GM23338 (cell line): ENCODE data around the gene CACNA1G. TPM values are rescaled to one million over a fixed set of nuclear protein-coding genes. Genes with fewer than 3 reads are reported as not detected.

Source experiments
- ATAC-seq: fragments of 200-7000 bp; cut with Tn5 transposase; 3 replicates; pipeline ENCODE4 v1.9.1; 2020
- DNase-seq: peaks from one replicate; pipeline ENCODE4 v3.0.0-alpha.2; 2015; ENCODE audit warnings: low spot score
- H2AFZ ChIP-seq: fragments of 200-600 bp; sonication (generic); 2 replicates; pipeline ENCODE4 v1.8.0; 2016; ENCODE audit warnings: antibody characterized with exemption, mild to moderate bottlenecking, moderate library complexity
- H3F3A ChIP-seq: fragments of 200-600 bp; sonication (generic); replicated peaks from 2 replicates; pipeline ENCODE4 v1.8.0; 2017; ENCODE audit warnings: antibody characterized with exemption, mixed run types, low read depth
- H3K27ac ChIP-seq: fragments of 200-600 bp; sonication (generic); 2 replicates; pipeline ENCODE4 v1.6.1; 2016; ENCODE audit warnings: low read depth
- H3K27me3 ChIP-seq: fragments of 200-600 bp; sonication (generic); 2 replicates; pipeline ENCODE4 v1.8.0; 2016; ENCODE audit warnings: mild to moderate bottlenecking, mixed run types, moderate library complexity; ENCODE audit not compliant: insufficient read depth
- H3K36me3 ChIP-seq: fragments of 200-600 bp; sonication (generic); 2 replicates; pipeline ENCODE4 v1.8.0; 2016; ENCODE audit warnings: mild to moderate bottlenecking; ENCODE audit not compliant: insufficient read depth
- H3K4me1 ChIP-seq: fragments of 200-600 bp; sonication (generic); 2 replicates; pipeline ENCODE4 v1.8.0; 2016; ENCODE audit warnings: mild to moderate bottlenecking, moderate library complexity; ENCODE audit not compliant: insufficient read depth
- H3K4me2 ChIP-seq: fragments of 200-600 bp; sonication (generic); 2 replicates; pipeline ENCODE4 v1.7.1; 2017; ENCODE audit warnings: mixed run types
- H3K4me3 ChIP-seq: fragments of 200-600 bp; sonication (generic); 2 replicates; pipeline ENCODE4 v1.6.1; 2016; ENCODE audit warnings: mixed run types
- H3K79me2 ChIP-seq: fragments of 200-600 bp; sonication (generic); replicated peaks from 2 replicates; pipeline ENCODE4 v1.8.0; 2017; ENCODE audit warnings: mild to moderate bottlenecking; ENCODE audit not compliant: insufficient read depth
- H3K9me2 ChIP-seq: fragments of 200-600 bp; sonication (generic); 2 replicates; pipeline ENCODE4 v1.8.0; 2017; ENCODE audit not compliant: insufficient read depth
- H4K20me1 ChIP-seq: fragments of 200-600 bp; sonication (generic); replicated peaks from 2 replicates; pipeline ENCODE4 v1.8.0; 2017; ENCODE audit warnings: mild to moderate bottlenecking; ENCODE audit not compliant: insufficient read depth
- H3K27ac Mint-ChIP-seq: 2 replicates; pipeline ENCODE4 v1.8.0; 2020; ENCODE audit warnings: inconsistent platforms, mild to moderate bottlenecking, moderate library complexity, mixed read lengths
- H3K27me3 Mint-ChIP-seq: 3 replicates; pipeline ENCODE4 v1.8.0; 2022; ENCODE audit warnings: low read depth, mild to moderate bottlenecking, moderate library complexity, mixed read lengths, inconsistent platforms; ENCODE audit not compliant: insufficient read depth, poor library complexity
- H3K36me3 Mint-ChIP-seq: 3 replicates; pipeline ENCODE4 v1.8.0; 2021; ENCODE audit warnings: low read depth, mild to moderate bottlenecking, inconsistent platforms, moderate library complexity, mixed read lengths
- H3K4me1 Mint-ChIP-seq: 3 replicates; pipeline ENCODE4 v1.8.0; 2020; ENCODE audit warnings: mild to moderate bottlenecking, inconsistent platforms, mixed read lengths
- H3K4me3 Mint-ChIP-seq: 3 replicates; pipeline ENCODE4 v1.8.0; 2021; ENCODE audit warnings: moderate library complexity, mild to moderate bottlenecking, inconsistent platforms, mixed read lengths
- H3K9me3 Mint-ChIP-seq: 3 replicates; pipeline ENCODE4 v1.8.0; 2020; ENCODE audit warnings: moderate library complexity, mild to moderate bottlenecking, inconsistent platforms, mixed read lengths
- CREB1 ChIP-seq: fragments of 250-450 bp; sonication (Bioruptor Pico); IDR thresholded peaks from 2 replicates; pipeline ENCODE4 v1.5.0; 2020; ENCODE audit warnings: low read depth, mild to moderate bottlenecking, moderate library complexity
- EZH2 ChIP-seq: fragments of 200-600 bp; sonication (generic); IDR thresholded peaks from one replicate; pipeline ENCODE4 v1.8.0; 2017; ENCODE audit warnings: antibody characterized with exemption, mild to moderate bottlenecking, low read depth; ENCODE audit not compliant: unreplicated experiment
- EZH2phosphoT487 ChIP-seq: fragments of 200-600 bp; sonication (generic); IDR thresholded peaks from one replicate; pipeline ENCODE4 v1.8.1; 2018; ENCODE audit warnings: antibody characterized with exemption; ENCODE audit not compliant: unreplicated experiment
- JUNB ChIP-seq: IDR thresholded peaks from one replicate; pipeline ENCODE4 v1.6.1; 2016; ENCODE audit warnings: antibody characterized with exemption; ENCODE audit not compliant: unreplicated experiment
- NANOG ChIP-seq: IDR thresholded peaks from 2 replicates; pipeline ENCODE4 v1.6.1; 2016; ENCODE audit warnings: antibody characterized with exemption, borderline replicate concordance
- POLR2AphosphoS5 ChIP-seq: IDR thresholded peaks from 2 replicates; pipeline ENCODE4 v1.6.1; 2016; ENCODE audit warnings: antibody characterized with exemption, low read depth
- STAT1 ChIP-seq: IDR thresholded peaks from one replicate; pipeline ENCODE4 v1.6.1; 2016; ENCODE audit warnings: antibody characterized with exemption; ENCODE audit not compliant: unreplicated experiment
- ZNF114 ChIP-seq: fragments of 250-450 bp; sonication (Bioruptor Pico); IDR thresholded peaks from 2 replicates; pipeline ENCODE4 v1.5.0; 2020; ENCODE audit warnings: mild to moderate bottlenecking, moderate library complexity
- ZNF331 ChIP-seq: fragments of 250-450 bp; sonication (Bioruptor Pico); IDR thresholded peaks from 2 replicates; pipeline ENCODE4 v1.5.0; 2020; ENCODE audit warnings: low read depth, mild to moderate bottlenecking, moderate library complexity
- polyA plus RNA-seq: library from polyadenylated mRNA; unstranded; fragments of >200 nt; fragmentation: Nextera tagmentation; extraction: Ambion mirVana; gene quantifications from 2 replicates; pipeline ENCODE4 v1.2.1, GENCODE V29; 2016
- total RNA-seq: library from RNA; depleted of rRNA; stranded (reverse); fragments of >200 nt; shearing (Covaris generic); gene quantifications from 2 replicates; pipeline ENCODE4 v1.2.3, GENCODE V29; 2014
- TF ChIP-seq, protein P1 (sequence below): IDR thresholded peaks from one replicate; pipeline ENCODE4 v1.6.1; 2018; ENCODE audit warnings: antibody characterized with exemption; ENCODE audit not compliant: unreplicated experiment
- TF ChIP-seq, protein P2 (sequence below): IDR thresholded peaks from 2 replicates; pipeline ENCODE4 v1.6.1; 2016; ENCODE audit warnings: antibody characterized with exemption
- TF ChIP-seq, protein P3 (sequence below): fragments of 250-450 bp; sonication (Bioruptor Pico); IDR thresholded peaks from 2 replicates; pipeline ENCODE4 v1.5.0; 2020; ENCODE audit warnings: mild to moderate bottlenecking, moderate library complexity
- TF ChIP-seq, protein P4 (sequence below), 2 experiments: fragments of 200-600 bp in 1 of 2; sonication (generic) in 1 of 2; conservative IDR thresholded peaks; 2 replicates each; pipeline versions ENCODE4 v1.5.1 to v1.6.1; 2016 to 2017; ENCODE audit warnings: antibody characterized with exemption in 2 of 2, low read depth in 2 of 2, mild to moderate bottlenecking in 2 of 2, moderate library complexity in 1 of 2

The CACNA1G gene
- total and polyA plus RNA-seq, 2 experiments from 2014 or later = 1.4 to 5.1 TPM

DNA sequence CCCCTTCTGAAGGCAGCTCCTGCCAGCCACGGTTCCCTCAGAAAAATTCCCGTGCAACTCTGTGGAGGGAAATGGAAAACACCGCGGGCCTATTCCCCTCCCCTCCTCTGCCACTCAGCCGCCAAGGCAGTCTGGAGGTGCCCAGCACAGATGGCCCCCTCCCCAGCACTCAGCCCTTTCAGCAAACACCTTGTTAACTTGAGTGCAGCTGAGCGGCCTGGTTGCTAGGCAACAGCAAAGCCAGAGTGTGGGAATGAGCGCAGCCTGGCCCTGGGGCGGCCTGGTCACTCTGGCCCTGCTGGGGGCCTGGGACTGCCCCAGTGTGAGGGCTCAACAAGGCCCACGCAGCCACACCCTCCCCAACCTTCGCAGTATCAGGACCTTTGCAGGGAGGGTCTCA, 32.8 kb downstream of the CACNA1G start:
- no peaks in the 10 kb centered on the region for H3K79me2 ChIP-seq
- no peak overlapping the region for H3K27ac ChIP-seq
- Mint-ChIP-seq H3K27ac (no peak overlapping the region), H3K4me3 (no peak overlapping the region), H3K36me3 (no peaks in the 10 kb centered on the region), H3K4me1 (peaks cover 19% of the 10 kb centered on the region), H3K9me3 (no peaks in the 10 kb centered on the region; the same call in 2 of the 3 replicates), H3K27me3 (peaks cover 28% of the 10 kb centered on the region)
- H4K20me1 ChIP-seq = no peaks in the 10 kb centered on the region
- peaks cover 6% of the 10 kb centered on the region; the same call in 1 of the 2 replicates for H3K4me1 ChIP-seq
- no peaks in the 10 kb centered on the region for H3K27me3 ChIP-seq
- H3K36me3 ChIP-seq = no peaks in the 10 kb centered on the region
- H3K4me2 ChIP-seq = peak overlapping the region; percentile 48; the same call in 1 of the 2 replicates
- DNase-seq (peak; percentile 67), ATAC-seq (peak; percentile 52)
- TF ChIP-seq, protein P1, sequence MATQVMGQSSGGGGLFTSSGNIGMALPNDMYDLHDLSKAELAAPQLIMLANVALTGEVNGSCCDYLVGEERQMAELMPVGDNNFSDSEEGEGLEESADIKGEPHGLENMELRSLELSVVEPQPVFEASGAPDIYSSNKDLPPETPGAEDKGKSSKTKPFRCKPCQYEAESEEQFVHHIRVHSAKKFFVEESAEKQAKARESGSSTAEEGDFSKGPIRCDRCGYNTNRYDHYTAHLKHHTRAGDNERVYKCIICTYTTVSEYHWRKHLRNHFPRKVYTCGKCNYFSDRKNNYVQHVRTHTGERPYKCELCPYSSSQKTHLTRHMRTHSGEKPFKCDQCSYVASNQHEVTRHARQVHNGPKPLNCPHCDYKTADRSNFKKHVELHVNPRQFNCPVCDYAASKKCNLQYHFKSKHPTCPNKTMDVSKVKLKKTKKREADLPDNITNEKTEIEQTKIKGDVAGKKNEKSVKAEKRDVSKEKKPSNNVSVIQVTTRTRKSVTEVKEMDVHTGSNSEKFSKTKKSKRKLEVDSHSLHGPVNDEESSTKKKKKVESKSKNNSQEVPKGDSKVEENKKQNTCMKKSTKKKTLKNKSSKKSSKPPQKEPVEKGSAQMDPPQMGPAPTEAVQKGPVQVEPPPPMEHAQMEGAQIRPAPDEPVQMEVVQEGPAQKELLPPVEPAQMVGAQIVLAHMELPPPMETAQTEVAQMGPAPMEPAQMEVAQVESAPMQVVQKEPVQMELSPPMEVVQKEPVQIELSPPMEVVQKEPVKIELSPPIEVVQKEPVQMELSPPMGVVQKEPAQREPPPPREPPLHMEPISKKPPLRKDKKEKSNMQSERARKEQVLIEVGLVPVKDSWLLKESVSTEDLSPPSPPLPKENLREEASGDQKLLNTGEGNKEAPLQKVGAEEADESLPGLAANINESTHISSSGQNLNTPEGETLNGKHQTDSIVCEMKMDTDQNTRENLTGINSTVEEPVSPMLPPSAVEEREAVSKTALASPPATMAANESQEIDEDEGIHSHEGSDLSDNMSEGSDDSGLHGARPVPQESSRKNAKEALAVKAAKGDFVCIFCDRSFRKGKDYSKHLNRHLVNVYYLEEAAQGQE = no peak
- no peak for TF ChIP-seq EZH2phosphoT487
- TF ChIP-seq, protein P2, sequence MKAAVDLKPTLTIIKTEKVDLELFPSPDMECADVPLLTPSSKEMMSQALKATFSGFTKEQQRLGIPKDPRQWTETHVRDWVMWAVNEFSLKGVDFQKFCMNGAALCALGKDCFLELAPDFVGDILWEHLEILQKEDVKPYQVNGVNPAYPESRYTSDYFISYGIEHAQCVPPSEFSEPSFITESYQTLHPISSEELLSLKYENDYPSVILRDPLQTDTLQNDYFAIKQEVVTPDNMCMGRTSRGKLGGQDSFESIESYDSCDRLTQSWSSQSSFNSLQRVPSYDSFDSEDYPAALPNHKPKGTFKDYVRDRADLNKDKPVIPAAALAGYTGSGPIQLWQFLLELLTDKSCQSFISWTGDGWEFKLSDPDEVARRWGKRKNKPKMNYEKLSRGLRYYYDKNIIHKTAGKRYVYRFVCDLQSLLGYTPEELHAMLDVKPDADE = no peak
- no peak for TF ChIP-seq CREB1 (CRISPR knock-in tag)
- TF ChIP-seq ZNF331 (CRISPR knock-in tag) = no peak
- no peak for TF ChIP-seq STAT1
- TF ChIP-seq, protein P3, sequence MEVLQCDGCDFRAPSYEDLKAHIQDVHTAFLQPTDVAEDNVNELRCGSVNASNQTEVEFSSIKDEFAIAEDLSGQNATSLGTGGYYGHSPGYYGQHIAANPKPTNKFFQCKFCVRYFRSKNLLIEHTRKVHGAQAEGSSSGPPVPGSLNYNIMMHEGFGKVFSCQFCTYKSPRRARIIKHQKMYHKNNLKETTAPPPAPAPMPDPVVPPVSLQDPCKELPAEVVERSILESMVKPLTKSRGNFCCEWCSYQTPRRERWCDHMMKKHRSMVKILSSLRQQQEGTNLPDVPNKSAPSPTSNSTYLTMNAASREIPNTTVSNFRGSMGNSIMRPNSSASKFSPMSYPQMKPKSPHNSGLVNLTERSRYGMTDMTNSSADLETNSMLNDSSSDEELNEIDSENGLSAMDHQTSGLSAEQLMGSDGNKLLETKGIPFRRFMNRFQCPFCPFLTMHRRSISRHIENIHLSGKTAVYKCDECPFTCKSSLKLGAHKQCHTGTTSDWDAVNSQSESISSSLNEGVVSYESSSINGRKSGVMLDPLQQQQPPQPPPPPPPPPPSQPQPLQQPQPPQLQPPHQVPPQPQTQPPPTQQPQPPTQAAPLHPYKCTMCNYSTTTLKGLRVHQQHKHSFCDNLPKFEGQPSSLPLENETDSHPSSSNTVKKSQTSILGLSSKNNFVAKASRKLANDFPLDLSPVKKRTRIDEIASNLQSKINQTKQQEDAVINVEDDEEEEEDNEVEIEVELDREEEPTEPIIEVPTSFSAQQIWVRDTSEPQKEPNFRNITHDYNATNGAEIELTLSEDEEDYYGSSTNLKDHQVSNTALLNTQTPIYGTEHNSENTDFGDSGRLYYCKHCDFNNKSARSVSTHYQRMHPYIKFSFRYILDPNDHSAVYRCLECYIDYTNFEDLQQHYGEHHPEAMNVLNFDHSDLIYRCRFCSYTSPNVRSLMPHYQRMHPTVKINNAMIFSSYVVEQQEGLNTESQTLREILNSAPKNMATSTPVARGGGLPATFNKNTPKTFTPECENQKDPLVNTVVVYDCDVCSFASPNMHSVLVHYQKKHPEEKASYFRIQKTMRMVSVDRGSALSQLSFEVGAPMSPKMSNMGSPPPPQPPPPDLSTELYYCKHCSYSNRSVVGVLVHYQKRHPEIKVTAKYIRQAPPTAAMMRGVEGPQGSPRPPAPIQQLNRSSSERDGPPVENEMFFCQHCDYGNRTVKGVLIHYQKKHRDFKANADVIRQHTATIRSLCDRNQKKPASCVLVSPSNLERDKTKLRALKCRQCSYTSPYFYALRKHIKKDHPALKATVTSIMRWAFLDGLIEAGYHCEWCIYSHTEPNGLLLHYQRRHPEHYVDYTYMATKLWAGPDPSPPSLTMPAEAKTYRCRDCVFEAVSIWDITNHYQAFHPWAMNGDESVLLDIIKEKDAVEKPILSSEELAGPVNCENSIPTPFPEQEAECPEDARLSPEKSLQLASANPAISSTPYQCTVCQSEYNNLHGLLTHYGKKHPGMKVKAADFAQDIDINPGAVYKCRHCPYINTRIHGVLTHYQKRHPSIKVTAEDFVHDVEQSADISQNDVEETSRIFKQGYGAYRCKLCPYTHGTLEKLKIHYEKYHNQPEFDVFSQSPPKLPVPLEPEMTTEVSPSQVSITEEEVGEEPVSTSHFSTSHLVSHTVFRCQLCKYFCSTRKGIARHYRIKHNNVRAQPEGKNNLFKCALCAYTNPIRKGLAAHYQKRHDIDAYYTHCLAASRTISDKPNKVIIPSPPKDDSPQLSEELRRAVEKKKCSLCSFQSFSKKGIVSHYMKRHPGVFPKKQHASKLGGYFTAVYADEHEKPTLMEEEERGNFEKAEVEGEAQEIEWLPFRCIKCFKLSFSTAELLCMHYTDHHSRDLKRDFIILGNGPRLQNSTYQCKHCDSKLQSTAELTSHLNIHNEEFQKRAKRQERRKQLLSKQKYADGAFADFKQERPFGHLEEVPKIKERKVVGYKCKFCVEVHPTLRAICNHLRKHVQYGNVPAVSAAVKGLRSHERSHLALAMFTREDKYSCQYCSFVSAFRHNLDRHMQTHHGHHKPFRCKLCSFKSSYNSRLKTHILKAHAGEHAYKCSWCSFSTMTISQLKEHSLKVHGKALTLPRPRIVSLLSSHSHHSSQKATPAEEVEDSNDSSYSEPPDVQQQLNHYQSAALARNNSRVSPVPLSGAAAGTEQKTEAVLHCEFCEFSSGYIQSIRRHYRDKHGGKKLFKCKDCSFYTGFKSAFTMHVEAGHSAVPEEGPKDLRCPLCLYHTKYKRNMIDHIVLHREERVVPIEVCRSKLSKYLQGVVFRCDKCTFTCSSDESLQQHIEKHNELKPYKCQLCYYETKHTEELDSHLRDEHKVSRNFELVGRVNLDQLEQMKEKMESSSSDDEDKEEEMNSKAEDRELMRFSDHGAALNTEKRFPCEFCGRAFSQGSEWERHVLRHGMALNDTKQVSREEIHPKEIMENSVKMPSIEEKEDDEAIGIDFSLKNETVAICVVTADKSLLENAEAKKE (CRISPR knock-in tag) = no peak
- TF ChIP-seq JUNB = no peak
- no peak for TF ChIP-seq NANOG
- TF ChIP-seq EZH2 = no peak
- no peak for TF ChIP-seq ZNF114 (CRISPR knock-in tag)
- TF ChIP-seq POLR2AphosphoS5 = no peak
- TF ChIP-seq, protein P4, sequence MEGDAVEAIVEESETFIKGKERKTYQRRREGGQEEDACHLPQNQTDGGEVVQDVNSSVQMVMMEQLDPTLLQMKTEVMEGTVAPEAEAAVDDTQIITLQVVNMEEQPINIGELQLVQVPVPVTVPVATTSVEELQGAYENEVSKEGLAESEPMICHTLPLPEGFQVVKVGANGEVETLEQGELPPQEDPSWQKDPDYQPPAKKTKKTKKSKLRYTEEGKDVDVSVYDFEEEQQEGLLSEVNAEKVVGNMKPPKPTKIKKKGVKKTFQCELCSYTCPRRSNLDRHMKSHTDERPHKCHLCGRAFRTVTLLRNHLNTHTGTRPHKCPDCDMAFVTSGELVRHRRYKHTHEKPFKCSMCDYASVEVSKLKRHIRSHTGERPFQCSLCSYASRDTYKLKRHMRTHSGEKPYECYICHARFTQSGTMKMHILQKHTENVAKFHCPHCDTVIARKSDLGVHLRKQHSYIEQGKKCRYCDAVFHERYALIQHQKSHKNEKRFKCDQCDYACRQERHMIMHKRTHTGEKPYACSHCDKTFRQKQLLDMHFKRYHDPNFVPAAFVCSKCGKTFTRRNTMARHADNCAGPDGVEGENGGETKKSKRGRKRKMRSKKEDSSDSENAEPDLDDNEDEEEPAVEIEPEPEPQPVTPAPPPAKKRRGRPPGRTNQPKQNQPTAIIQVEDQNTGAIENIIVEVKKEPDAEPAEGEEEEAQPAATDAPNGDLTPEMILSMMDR (conservative IDR thresholded peaks at IDR 0.05; ENCODE audit: low read depth in 2 of 2) = no peak
- no peak overlapping the region for H3K4me3 ChIP-seq
- H2AFZ ChIP-seq = no peak overlapping the region
- H3F3A ChIP-seq = no peaks in the 10 kb centered on the region
- no peaks in the 10 kb centered on the region for H3K9me2 ChIP-seq
